ENCODE data around the gene EIF2B2.

EIF2B2 gene

GRCh38 chr14:74974364-74975058 lies 28.2 kb upstream of the EIF2B2 start:
- DNase-seq (ENCODE audit: low spot score) = no peak

- no peak for DNase-seq (ENCODE audit: low spot score)
These were observed 27.5 kb upstream of the EIF2B2 start for GRCh38 chr14:74975059-74975810.

- no peak for DNase-seq (ENCODE audit: low spot score)
These were observed 26.2 kb upstream of the EIF2B2 start for GRCh38 chr14:74976264-74977113.

- DNase-seq (ENCODE audit: low spot score) = no peak
These were observed 25.4 kb upstream of the EIF2B2 start for GRCh38 chr14:74977164-74977900.

- DNase-seq (ENCODE audit: low spot score) = no peak
These were observed 24.8 kb upstream of the EIF2B2 start for GRCh38 chr14:74977901-74978385.

GRCh38 chr14:74978416-74978947 lies 24.2 kb upstream of the EIF2B2 start:
- peak; percentile 4 for DNase-seq (ENCODE audit: low spot score)

- DNase-seq (ENCODE audit: low spot score) = no peak
These were observed 23.7 kb upstream of the EIF2B2 start for GRCh38 chr14:74979029-74979428.

GRCh38 chr14:74979442-74980397 lies 23.0 kb upstream of the EIF2B2 start:
- DNase-seq (ENCODE audit: low spot score) = peak; percentile 6

GRCh38 chr14:74980398-74980730 lies 22.4 kb upstream of the EIF2B2 start:
- peak; percentile 3 for DNase-seq (ENCODE audit: low spot score)

GRCh38 chr14:74980731-74981461 lies 21.8 kb upstream of the EIF2B2 start:
- peak; percentile 25 for DNase-seq (ENCODE audit: low spot score)

- no peak for DNase-seq (ENCODE audit: low spot score)
These were observed 21.3 kb upstream of the EIF2B2 start for GRCh38 chr14:74981462-74981782.

- DNase-seq (ENCODE audit: low spot score) = peak; percentile 3
These were observed 20.9 kb upstream of the EIF2B2 start for GRCh38 chr14:74981833-74982232.

GRCh38 chr14:74982661-74983060 lies 20.1 kb upstream of the EIF2B2 start:
- no peak for DNase-seq (ENCODE audit: low spot score)

GRCh38 chr14:74983343-74983742 lies 19.4 kb upstream of the EIF2B2 start:
- DNase-seq (ENCODE audit: low spot score) = no peak

GRCh38 chr14:74984236-74985027 lies 18.3 kb upstream of the EIF2B2 start:
- no peak for DNase-seq (ENCODE audit: low spot score)

- no peak for DNase-seq (ENCODE audit: low spot score)
These were observed 17.8 kb upstream of the EIF2B2 start for GRCh38 chr14:74985028-74985310.

GRCh38 chr14:74985806-74986205 lies 16.9 kb upstream of the EIF2B2 start:
- peak; percentile 1 for DNase-seq (ENCODE audit: low spot score)

- DNase-seq (ENCODE audit: low spot score) = peak; percentile 65
These were observed 14.6 kb upstream of the EIF2B2 start for GRCh38 chr14:74988131-74988530.

GRCh38 chr14:74988993-74989392 lies 13.7 kb upstream of the EIF2B2 start:
- DNase-seq (ENCODE audit: low spot score) = no peak

Data from AG08396 (cell line).